ENCODE measurements around the gene KRTAP10-11.
"Not testable (repeated sequence)": the region's sequence is repeated elsewhere in the genome, so short reads cannot be mapped to it uniquely, and the experiment has no call there.

Gene KRTAP10-11

GRCh38 chr21:44603109-44603875 is 42.9 kb upstream of the KRTAP10-11 start:
- DNase-seq (ENCODE audit: low spot score) = no peak
- in situ Hi-C loops (cut with MboI; ENCODE audit: low pct_unique_long_range_greater_than_20kb, low sequenced_read_pairs, unreplicated experiment) = no loop called here
- no peak for TF ChIP-seq CTCF (IDR thresholded peaks at IDR 0.05; ENCODE audit: extremely low read depth, insufficient read depth, missing control alignments)

GRCh38 chr21:44603911-44604310 is 42.3 kb upstream of the KRTAP10-11 start:
- DNase-seq (ENCODE audit: low spot score) = no peak
- TF ChIP-seq CTCF (IDR thresholded peaks at IDR 0.05; ENCODE audit: extremely low read depth, insufficient read depth, missing control alignments) = no peak
- in situ Hi-C loops (cut with MboI; ENCODE audit: low pct_unique_long_range_greater_than_20kb, low sequenced_read_pairs, unreplicated experiment) = no loop called here

- TF ChIP-seq CTCF (IDR thresholded peaks at IDR 0.05; ENCODE audit: extremely low read depth, insufficient read depth, missing control alignments) = no peak
- no peak for DNase-seq (ENCODE audit: low spot score)
- in situ Hi-C loops (cut with MboI; ENCODE audit: low pct_unique_long_range_greater_than_20kb, low sequenced_read_pairs, unreplicated experiment) = no loop called here
These were observed 39.7 kb upstream of the KRTAP10-11 start for GRCh38 chr21:44606495-44606894.

- no peak for DNase-seq (ENCODE audit: low spot score)
- in situ Hi-C loops (cut with MboI; ENCODE audit: low pct_unique_long_range_greater_than_20kb, low sequenced_read_pairs, unreplicated experiment) = no loop called here
- TF ChIP-seq CTCF (IDR thresholded peaks at IDR 0.05; ENCODE audit: extremely low read depth, insufficient read depth, missing control alignments) = no peak
These were observed 37.0 kb upstream of the KRTAP10-11 start for GRCh38 chr21:44609193-44609592.

GRCh38 chr21:44610157-44610843 is 35.9 kb upstream of the KRTAP10-11 start:
- in situ Hi-C loops (cut with MboI; ENCODE audit: low pct_unique_long_range_greater_than_20kb, low sequenced_read_pairs, unreplicated experiment); DNase-seq (ENCODE audit: low spot score): not testable (repeated sequence)

- in situ Hi-C loops (cut with MboI; ENCODE audit: low pct_unique_long_range_greater_than_20kb, low sequenced_read_pairs, unreplicated experiment) = no loop called here
- DNase-seq (ENCODE audit: low spot score) = no peak
- no peak for TF ChIP-seq CTCF (IDR thresholded peaks at IDR 0.05; ENCODE audit: extremely low read depth, insufficient read depth, missing control alignments)
These were observed 34.7 kb upstream of the KRTAP10-11 start for GRCh38 chr21:44611551-44611950.

- no peak for TF ChIP-seq CTCF (IDR thresholded peaks at IDR 0.05; ENCODE audit: extremely low read depth, insufficient read depth, missing control alignments)
- in situ Hi-C loops (cut with MboI; ENCODE audit: low pct_unique_long_range_greater_than_20kb, low sequenced_read_pairs, unreplicated experiment) = no loop called here
- DNase-seq (ENCODE audit: low spot score) = no peak
These were observed 34.2 kb upstream of the KRTAP10-11 start, which contains the start of gene KRTAP10-8 for GRCh38 chr21:44612029-44612486. KRTAP10-8 (plus strand) TSS chr21:44612079; CDS start chr21:44612101, 22 bp downstream.

Data from GM13977 (cell line).